Caki2 (cell line): Measurements from ENCODE around the gene IL6R. TPM values are rescaled to one million over a fixed set of nuclear protein-coding genes. Genes with fewer than 3 reads are reported as not detected.

Source experiments
- DNase-seq: peaks from one replicate; pipeline ENCODE4 v3.0.0-alpha.2; 2015; ENCODE audit warnings: low read depth
- in situ Hi-C: cut with HindIII; loops from 2 replicates; pipeline ENCODE4 v1.10.0; 2016; ENCODE audit warnings: low sequenced_read_pairs, low pct_unique_long_range_greater_than_20kb, mixed read lengths
- total RNA-seq: library from RNA; depleted of rRNA; stranded (reverse); fragments of >200 nt; shearing (Covaris generic); gene quantifications from 2 replicates; pipeline ENCODE4 v1.2.3, GENCODE V29; 2014; ENCODE audit warnings: low replicate concordance

IL6R gene
- total RNA-seq, 1 experiment from 2014 or later: 6.5 TPM

GRCh38 chr1:154404511-154404931 is 622 bp upstream of the IL6R start:
- no peak for DNase-seq
- in situ Hi-C loops: no loop called here

GRCh38 chr1:154405747-154406571 is 816 bp downstream of the IL6R start:
- DNase-seq: peak; percentile 64
- in situ Hi-C loops: no loop called here

- in situ Hi-C loops: no loop called here
- no peak for DNase-seq
Observed at GRCh38 chr1:154406572-154406879, 1.4 kb downstream of the IL6R start.

- DNase-seq: no peak
- in situ Hi-C loops: no loop called here
Observed at GRCh38 chr1:154406886-154407197, 1.7 kb downstream of the IL6R start.

- in situ Hi-C loops: no loop called here
- no peak for DNase-seq
Observed at GRCh38 chr1:154407198-154408091, 2.3 kb downstream of the IL6R start.

GRCh38 chr1:154408174-154408777 is 3.1 kb downstream of the IL6R start:
- in situ Hi-C loops: no loop called here

GRCh38 chr1:154410185-154410827 is 5.2 kb downstream of the IL6R start:
- DNase-seq: no peak
- in situ Hi-C loops: no loop called here

More at GRCh38 chr1:154408174-154408777, 3.1 kb downstream of the IL6R start:
- DNase-seq: no peak

- DNase-seq: no peak
- in situ Hi-C loops: no loop called here
Observed at GRCh38 chr1:154411525-154411924, 6.4 kb downstream of the IL6R start.

- no peak for DNase-seq
- in situ Hi-C loops: no loop called here
Observed at GRCh38 chr1:154413177-154413783, 8.1 kb downstream of the IL6R start.

- in situ Hi-C loops: no loop called here
Observed at GRCh38 chr1:154414606-154415005, 9.5 kb downstream of the IL6R start.

GRCh38 chr1:154416471-154417337 is 11.6 kb downstream of the IL6R start:
- no peak for DNase-seq
- in situ Hi-C loops: no loop called here

More at GRCh38 chr1:154414606-154415005, 9.5 kb downstream of the IL6R start:
- no peak for DNase-seq

GRCh38 chr1:154417338-154417608 is 12.1 kb downstream of the IL6R start:
- no peak for DNase-seq
- in situ Hi-C loops: no loop called here

GRCh38 chr1:154418062-154418921 is 13.1 kb downstream of the IL6R start:
- DNase-seq: peak; percentile 99
- in situ Hi-C loops: no loop called here

- in situ Hi-C loops: no loop called here
- DNase-seq: no peak
Observed at GRCh38 chr1:154418923-154419619, 13.9 kb downstream of the IL6R start.

- in situ Hi-C loops: no loop called here
- peak; percentile 76 for DNase-seq
Observed at GRCh38 chr1:154419620-154420571, 14.8 kb downstream of the IL6R start.
